Amniotic stem cell (primary cell): Measurements from ENCODE around the gene PARP2.
A peak's percentile ranks its signal among the peaks of the same experiment; 100 is the strongest.
"Not testable (repeated sequence)": the region's sequence is repeated elsewhere in the genome, so short reads cannot be mapped to it uniquely, and the experiment has no call there.

Experiments used
- DNase-seq: peaks from one replicate; lab custom pipeline; 2025; lab: John Stamatoyannopoulos, UW

PARP2 gene, protein sequence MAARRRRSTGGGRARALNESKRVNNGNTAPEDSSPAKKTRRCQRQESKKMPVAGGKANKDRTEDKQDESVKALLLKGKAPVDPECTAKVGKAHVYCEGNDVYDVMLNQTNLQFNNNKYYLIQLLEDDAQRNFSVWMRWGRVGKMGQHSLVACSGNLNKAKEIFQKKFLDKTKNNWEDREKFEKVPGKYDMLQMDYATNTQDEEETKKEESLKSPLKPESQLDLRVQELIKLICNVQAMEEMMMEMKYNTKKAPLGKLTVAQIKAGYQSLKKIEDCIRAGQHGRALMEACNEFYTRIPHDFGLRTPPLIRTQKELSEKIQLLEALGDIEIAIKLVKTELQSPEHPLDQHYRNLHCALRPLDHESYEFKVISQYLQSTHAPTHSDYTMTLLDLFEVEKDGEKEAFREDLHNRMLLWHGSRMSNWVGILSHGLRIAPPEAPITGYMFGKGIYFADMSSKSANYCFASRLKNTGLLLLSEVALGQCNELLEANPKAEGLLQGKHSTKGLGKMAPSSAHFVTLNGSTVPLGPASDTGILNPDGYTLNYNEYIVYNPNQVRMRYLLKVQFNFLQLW

GRCh38 chr14:20343092-20343861 is at the start of gene PARP2:
Gene PARP2, plus strand, starts transcription at chr14:20343635. Its CDS starts 7 bp downstream, at chr14:20343642.
- DNase-seq: peak; percentile 100

GRCh38 chr14:20294636-20295035 is 48.8 kb upstream of the PARP2 start:
- DNase-seq: no peak

- DNase-seq: no peak
Observed at GRCh38 chr14:20295067-20295466, 48.4 kb upstream of the PARP2 start.

DNA sequence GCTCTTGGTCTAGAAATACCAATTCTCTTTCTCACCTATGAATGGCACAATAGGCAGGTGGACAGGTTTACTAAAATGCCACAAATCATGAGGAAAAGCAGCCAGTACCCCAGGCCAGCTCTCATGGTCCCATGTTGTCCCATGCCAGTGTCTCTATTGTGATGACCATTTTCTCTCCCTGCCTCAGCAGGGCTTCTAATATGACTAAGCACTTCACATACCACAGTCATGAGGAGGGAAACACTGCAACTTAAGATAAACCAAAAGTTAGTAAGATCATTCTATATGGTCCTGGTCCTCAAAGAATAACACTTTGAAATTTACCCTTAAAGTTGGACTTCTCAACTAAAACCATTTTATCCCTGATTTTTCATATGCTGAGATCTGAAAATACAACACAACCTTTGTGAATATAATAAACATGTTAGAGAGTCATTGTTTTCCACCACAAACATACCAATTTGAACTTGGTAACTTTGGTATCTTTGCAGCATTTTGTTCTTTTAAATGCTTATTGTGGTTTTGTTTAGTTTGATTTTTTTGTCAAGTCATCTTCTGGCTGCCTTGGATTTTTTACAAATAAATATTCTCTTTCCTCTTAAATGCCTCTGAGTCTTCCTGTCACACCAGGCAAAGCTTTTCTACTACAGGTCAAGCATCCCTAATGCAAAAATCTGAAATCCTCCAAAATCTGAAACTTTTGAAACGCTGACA is 41.2 kb upstream of the PARP2 start:
- DNase-seq: no peak

GRCh38 chr14:20305265-20306078 is 38.0 kb upstream of the PARP2 start, which contains the start of gene TTC5:
Gene TTC5, minus strand, starts transcription at chr14:20305951. Its CDS starts 14 bp downstream, at chr14:20305937.
- peak; percentile 50 for DNase-seq

DNA sequence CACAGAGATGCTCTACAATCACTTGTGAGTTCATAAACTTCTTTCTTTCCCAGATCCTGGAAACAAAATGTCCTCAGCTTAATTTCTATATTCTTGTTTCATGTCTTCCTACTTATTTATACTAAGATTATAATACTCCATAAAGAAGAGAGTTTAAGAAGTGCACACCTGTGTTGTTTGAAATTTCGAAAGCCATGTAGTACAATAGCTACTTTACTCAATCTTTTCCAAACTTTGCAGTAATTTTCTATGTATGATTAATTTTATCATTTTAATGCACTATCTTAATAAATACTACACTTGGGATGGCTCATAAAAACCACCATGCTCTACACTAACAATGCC is 37.4 kb upstream of the PARP2 start:
- DNase-seq: no peak

- DNase-seq: no peak
Observed at GRCh38 chr14:20314026-20314425, 29.4 kb upstream of the PARP2 start.

GRCh38 chr14:20317720-20318119 is 25.7 kb upstream of the PARP2 start:
- no peak for DNase-seq

GRCh38 chr14:20327005-20327869 is 16.2 kb upstream of the PARP2 start:
- peak; percentile 17 for DNase-seq

DNA sequence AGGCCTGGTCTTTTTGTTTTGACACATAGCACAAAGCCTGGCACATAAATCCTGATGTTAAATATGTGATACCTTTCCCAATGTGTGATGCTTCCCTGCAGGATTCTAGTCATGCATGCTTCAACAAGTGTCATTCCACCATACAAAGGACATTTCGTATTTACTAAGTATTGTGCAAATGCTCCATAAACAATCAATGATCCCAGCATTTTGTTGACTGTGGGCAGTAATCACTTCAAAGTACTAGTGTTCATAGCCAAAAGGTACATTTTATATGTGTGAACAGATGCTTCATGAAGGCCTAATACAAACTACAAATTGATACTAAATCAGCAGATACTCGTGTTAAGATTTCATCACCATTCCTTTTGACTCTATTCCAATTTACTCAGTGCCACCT is 14.7 kb upstream of the PARP2 start:
- DNase-seq: no peak

GRCh38 chr14:20329355-20329754 is 14.1 kb upstream of the PARP2 start:
- no peak for DNase-seq

DNA sequence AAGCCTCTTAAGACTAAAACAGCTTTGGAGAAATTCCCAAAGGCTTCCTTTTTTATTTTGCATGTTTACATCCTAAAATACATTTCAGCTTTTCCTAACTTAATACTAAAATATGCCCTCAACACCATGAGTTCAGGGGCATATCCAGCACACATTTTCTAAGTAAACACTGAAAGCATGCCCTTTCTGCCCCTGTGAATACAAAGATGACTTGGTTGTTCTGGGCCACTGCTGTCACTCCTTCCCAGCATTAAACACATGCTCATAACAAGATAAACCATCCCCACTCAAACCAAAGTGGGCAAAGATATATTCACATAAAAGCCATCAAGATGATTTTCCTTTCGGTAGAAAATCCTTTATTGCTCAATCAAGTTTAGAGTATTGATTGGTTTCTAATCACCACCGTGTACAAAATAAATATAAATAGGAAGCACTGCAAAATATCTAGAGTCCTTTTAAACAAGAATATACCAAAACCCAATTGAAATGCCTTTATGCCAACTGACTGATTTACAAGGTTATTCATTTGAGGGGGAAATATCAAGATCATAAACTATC is 12.3 kb upstream of the PARP2 start:
- no peak for DNase-seq

DNA sequence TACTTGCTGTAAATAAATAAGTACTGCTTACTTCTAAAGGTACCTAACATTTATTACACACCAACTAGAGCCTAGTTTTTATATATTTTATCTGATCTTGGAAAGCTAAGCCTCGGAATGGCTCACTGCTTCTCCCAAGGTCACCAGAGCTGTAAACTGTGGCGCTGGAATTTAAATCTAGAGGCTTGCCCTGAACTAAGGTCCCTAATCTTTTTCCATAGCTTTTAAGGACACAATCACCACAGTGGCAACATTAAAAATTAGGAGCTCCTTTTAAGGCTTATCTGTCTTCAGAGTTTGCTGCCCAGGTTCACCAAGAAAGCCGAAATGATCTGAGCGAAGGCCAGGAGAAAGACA is 11.0 kb upstream of the PARP2 start:
- no peak for DNase-seq

GRCh38 chr14:20332788-20333493 is 10.5 kb upstream of the PARP2 start, which contains the start of gene CCNB1IP1:
Gene CCNB1IP1, minus strand, starts transcription at chr14:20333279. Its CDS starts 16,756 bp downstream, at chr14:20316523.
- DNase-seq: peak; percentile 83

DNA sequence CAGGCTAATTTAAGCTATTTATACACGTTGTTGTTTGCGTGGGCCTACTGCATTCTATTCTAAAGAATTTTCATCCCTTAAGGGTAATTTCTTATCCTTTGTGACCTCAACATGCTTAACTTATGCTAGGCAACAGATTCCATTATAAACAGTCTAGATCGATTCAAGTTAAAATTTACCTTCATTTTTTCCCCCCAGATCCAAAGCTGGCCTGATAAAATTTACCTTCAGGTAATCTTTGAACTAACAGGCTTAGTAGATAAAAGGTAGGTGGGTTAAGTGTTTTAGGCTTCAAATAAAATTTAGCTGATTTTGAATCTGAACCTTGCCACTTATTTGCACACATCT is 10.0 kb upstream of the PARP2 start:
- DNase-seq: no peak

DNA sequence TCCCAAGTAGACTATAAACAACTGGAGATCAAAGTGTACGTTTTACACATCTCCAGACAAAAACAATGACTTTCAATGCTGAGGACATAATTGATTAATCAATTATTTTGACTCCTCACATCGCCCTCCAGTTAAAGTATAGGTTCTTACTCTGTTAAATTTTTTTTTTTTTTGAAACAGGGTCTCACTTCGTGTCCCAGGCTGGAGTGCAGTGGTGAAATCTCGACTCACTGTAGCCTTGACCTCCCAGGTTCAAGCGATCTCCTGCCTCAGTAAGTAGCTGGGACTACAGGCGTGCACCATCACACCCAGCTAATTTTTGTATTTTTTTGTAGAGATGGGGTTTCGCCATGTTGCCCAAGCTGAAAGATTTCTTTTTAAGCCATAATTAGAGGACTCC is 9.4 kb upstream of the PARP2 start:
- DNase-seq: no peak

GRCh38 chr14:20341032-20341431 is 2.4 kb upstream of the PARP2 start:
- DNase-seq: not testable (repeated sequence)

DNA sequence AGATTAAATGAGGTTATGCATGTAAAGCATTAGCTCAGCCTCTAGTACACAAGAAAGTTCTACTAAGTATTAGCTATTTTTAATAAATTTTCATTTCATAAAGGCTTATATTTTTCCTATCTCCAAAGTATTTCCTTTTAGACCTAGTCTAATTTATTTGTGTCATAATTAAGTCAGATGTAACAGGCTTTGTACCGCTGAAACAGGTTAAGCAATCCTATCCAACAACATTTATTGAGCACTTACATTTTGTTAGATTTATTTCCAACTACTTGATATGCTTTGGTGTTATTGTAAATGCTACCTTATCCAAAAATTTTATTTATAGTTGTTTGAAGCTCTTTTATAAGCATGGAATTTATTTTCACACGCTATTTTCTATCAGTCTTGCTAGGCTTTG is 1.8 kb upstream of the PARP2 start:
- no peak for DNase-seq

- no peak for DNase-seq
Observed at GRCh38 chr14:20343862-20344220, 406 bp downstream of the PARP2 start.

- no peak for DNase-seq
Observed at GRCh38 chr14:20345366-20345765, 1.9 kb downstream of the PARP2 start.
